ENCODE results near the gene DLGAP4. TPM values are rescaled to one million over a fixed set of nuclear protein-coding genes. Genes with fewer than 3 reads are reported as not detected.

Gene DLGAP4
- total and polyA plus RNA-seq, 10 donors = 12.0 to 60.9 (median 45.9) TPM

DNA sequence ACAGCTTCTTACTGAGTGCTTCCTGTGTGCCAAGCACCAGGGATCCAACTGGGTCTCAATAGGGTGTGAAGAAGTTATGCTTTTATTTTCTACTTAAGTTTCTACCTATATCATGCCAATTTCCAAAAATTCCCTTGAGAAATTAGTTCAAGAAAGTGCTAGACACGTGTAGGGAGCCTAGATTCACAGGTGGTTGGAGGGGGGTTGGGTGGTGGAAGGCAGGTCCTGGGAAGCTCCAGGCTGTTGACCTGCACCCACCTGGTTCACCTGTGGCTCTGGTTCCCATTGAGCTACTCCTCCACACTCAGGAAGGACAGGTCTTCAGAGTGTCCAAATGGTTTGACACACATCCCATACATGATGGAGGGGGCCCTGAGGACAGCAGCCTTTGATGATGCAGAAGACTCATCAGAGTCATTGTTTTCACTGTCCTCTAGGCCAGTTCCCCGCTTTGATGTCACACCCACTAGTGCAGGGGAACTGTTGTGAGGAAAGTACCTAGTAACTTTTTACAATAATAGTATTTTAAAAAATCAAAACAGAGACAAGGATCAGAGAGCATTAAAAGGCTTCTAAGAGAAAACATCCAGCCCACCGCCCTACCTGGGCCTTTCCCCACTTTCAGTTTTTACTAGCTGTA lies 195.3 kb downstream of the DLGAP4 start:
- Histone ChIP-seq H3K27me3 (replicated peaks in 1 of 7) (no peaks in the 10 kb centered on the region), H3K36me3 (peaks cover 2 to 100% (median 80%) of the 10 kb centered on the region in 6 donors), H3K27ac (no peak overlapping the region), H3K9me3 (no peaks in the 10 kb centered on the region), H3K4me1 (peaks cover 0 to 15% (median 0%) of the 10 kb centered on the region in 6 donors), H3K4me3 (no peak overlapping the region)
- no peak for DNase-seq
- TF ChIP-seq, protein P1, sequence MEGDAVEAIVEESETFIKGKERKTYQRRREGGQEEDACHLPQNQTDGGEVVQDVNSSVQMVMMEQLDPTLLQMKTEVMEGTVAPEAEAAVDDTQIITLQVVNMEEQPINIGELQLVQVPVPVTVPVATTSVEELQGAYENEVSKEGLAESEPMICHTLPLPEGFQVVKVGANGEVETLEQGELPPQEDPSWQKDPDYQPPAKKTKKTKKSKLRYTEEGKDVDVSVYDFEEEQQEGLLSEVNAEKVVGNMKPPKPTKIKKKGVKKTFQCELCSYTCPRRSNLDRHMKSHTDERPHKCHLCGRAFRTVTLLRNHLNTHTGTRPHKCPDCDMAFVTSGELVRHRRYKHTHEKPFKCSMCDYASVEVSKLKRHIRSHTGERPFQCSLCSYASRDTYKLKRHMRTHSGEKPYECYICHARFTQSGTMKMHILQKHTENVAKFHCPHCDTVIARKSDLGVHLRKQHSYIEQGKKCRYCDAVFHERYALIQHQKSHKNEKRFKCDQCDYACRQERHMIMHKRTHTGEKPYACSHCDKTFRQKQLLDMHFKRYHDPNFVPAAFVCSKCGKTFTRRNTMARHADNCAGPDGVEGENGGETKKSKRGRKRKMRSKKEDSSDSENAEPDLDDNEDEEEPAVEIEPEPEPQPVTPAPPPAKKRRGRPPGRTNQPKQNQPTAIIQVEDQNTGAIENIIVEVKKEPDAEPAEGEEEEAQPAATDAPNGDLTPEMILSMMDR (IDR thresholded peaks at IDR 0.05 in 8 of 11, conservative IDR thresholded peaks at IDR 0.05 in 3 of 11) = no peak
- TF ChIP-seq POLR2AphosphoS5 (IDR thresholded peaks at IDR 0.05) (no peak), POLR2A (IDR thresholded peaks at IDR 0.05) (no peak)
- intact Hi-C loops (cut with DNase I; ENCODE audit: low total_unique reads) = no loop called here
- 66 to 82% (median 78%) methylated on average over 3 of the region's 3 CpGs for WGBS, 5 donors

DNA sequence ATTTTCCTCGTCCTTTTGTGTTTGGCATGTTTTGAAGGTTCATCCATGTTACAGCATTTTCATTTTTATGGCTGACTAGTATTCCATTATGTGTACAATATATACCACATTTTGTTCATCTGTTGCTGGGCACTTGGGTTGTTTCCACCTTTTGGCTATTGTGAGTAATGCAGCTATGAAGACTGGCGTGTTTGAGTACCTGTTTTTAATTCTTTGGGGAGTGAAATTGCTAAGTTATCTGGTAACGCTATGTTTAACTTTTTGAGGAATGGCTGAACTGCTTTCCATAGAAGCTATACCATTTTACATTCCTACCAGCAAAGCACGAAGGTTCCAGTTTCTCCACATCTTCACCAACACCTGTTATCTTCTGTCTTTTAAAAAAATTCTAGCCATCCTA lies 198.2 kb downstream of the DLGAP4 start:
- no peak for DNase-seq
- H3K36me3 ChIP-seq = peaks cover 2 to 100% (median 70%) of the 10 kb centered on the region in 6 donors
- peaks cover 0 to 15% (median 0%) of the 10 kb centered on the region in 6 donors for H3K4me1 ChIP-seq
- 83 to 91% (median 91%) methylated on average over 4 of the region's 4 CpGs for WGBS, 5 donors
- no peaks in the 10 kb centered on the region for H3K9me3 ChIP-seq
- no peak overlapping the region for H3K27ac ChIP-seq
- H3K4me3 ChIP-seq = no peak overlapping the region
- intact Hi-C loops (cut with DNase I; ENCODE audit: low total_unique reads) = no loop called here
- TF ChIP-seq POLR2AphosphoS5 (IDR thresholded peaks at IDR 0.05) = no peak
- TF ChIP-seq POLR2A (IDR thresholded peaks at IDR 0.05) = no peak
- TF ChIP-seq, protein P1 (IDR thresholded peaks at IDR 0.05 in 8 of 11, conservative IDR thresholded peaks at IDR 0.05 in 3 of 11) = no peak
- no peaks in the 10 kb centered on the region for H3K27me3 ChIP-seq (replicated peaks in 1 of 7)

DNA sequence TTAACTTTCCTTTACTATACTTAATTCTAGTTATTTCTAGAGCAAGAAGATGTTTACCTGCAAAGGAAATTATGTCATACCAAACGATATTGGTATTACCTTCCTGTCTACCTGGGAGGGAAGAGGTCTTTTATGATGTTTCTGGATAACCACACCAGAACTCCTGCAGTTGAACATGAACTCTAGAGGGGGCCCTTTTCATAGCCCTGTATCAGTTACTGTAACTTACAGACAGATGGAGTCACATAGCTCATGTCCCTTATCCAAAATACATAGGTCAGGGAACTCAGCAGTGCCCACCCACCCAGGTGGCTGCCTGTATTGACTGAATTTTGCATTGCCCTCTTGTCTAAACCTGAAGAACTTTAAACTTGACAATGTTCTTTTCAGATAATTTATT lies 200.1 kb downstream of the DLGAP4 start:
- Histone ChIP-seq H3K36me3 (peaks cover 0 to 100% (median 66%) of the 10 kb centered on the region in 6 donors), H3K27me3 (replicated peaks in 1 of 7) (no peaks in the 10 kb centered on the region), H3K27ac (no peak overlapping the region), H3K9me3 (no peaks in the 10 kb centered on the region), H3K4me1 (peaks cover 0 to 15% (median 0%) of the 10 kb centered on the region in 6 donors), H3K4me3 (no peak overlapping the region)
- WGBS, 5 donors = 10 to 29% (median 21%) methylated on average over 1 of the region's 1 CpG
- intact Hi-C loops (cut with DNase I; ENCODE audit: low total_unique reads) = no loop called here
- TF ChIP-seq, protein P1 (IDR thresholded peaks at IDR 0.05 in 8 of 11, conservative IDR thresholded peaks at IDR 0.05 in 3 of 11) = peak in 4 of 11 experiments; percentile 19 to 28 (median 24)
- no peak for TF ChIP-seq POLR2A (IDR thresholded peaks at IDR 0.05)
- DNase-seq = no peak

DNA sequence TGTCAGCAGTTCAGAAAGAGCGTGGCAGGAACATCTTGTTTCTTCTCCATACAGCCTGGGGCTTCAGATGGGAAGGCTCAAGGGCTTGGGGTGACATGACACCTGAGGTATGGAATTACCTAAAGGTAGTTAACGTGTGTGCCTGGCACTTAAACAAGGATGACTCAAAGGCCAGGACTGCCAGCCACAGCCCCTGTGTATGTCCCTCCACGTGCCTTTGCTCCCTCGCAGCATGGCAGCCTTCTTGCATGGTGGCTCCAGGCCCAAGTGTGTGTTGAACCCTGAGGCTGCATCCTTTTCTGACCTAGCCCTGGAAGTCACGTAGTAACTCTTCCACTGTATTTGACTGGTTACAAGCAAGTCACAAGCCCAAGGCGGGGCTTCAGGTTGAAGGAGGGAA lies 201.6 kb downstream of the DLGAP4 start:
- H3K27me3 ChIP-seq (replicated peaks in 1 of 7) = no peaks in the 10 kb centered on the region
- peaks cover 0 to 8% (median 0%) of the 10 kb centered on the region in 6 donors for H3K4me1 ChIP-seq
- H3K9me3 ChIP-seq = no peaks in the 10 kb centered on the region
- no peak overlapping the region for H3K27ac ChIP-seq
- DNase-seq = no peak
- TF ChIP-seq POLR2AphosphoS5 (IDR thresholded peaks at IDR 0.05) (no peak), POLR2A (IDR thresholded peaks at IDR 0.05) (no peak)
- TF ChIP-seq, protein P1 (IDR thresholded peaks at IDR 0.05 in 8 of 11, conservative IDR thresholded peaks at IDR 0.05 in 3 of 11) = no peak
- WGBS, 5 donors = 88 to 98% (median 92%) methylated on average over 5 to 6 of the region's 6 CpGs
- intact Hi-C loops (cut with DNase I; ENCODE audit: low total_unique reads) = no loop called here
- peaks cover 0 to 100% (median 58%) of the 10 kb centered on the region in 6 donors for H3K36me3 ChIP-seq
- H3K4me3 ChIP-seq = no peak overlapping the region
